Chondrocyte (in vitro differentiated cells): ENCODE data around the gene RAI1. TPM values are rescaled to one million over a fixed set of nuclear protein-coding genes. Genes with fewer than 3 reads are reported as not detected.

ENCODE experiments used
- DNase-seq: peaks from one replicate; pipeline ENCODE4 v3.0.0; 2021; ENCODE audit warnings: mixed read lengths, low spot score
- H3K27ac Mint-ChIP-seq: one replicate; pipeline ENCODE4 v1.8.0; 2021; ENCODE audit warnings: mild to moderate bottlenecking, moderate library complexity, mixed read lengths; ENCODE audit not compliant: unreplicated experiment
- H3K27me3 Mint-ChIP-seq: 2 replicates; pipeline ENCODE4 v1.8.0; 2021; ENCODE audit warnings: low read depth, mixed read lengths
- H3K36me3 Mint-ChIP-seq: 2 replicates; pipeline ENCODE4 v1.8.0; 2021; ENCODE audit warnings: low read depth, mixed read lengths
- H3K4me1 Mint-ChIP-seq: 2 replicates; pipeline ENCODE4 v1.8.0; 2021; ENCODE audit warnings: low read depth, mild to moderate bottlenecking, mixed read lengths
- H3K4me3 Mint-ChIP-seq: one replicate; pipeline ENCODE4 v1.8.0; 2021; ENCODE audit warnings: mild to moderate bottlenecking, moderate library complexity, mixed read lengths; ENCODE audit not compliant: unreplicated experiment
- H3K9me3 Mint-ChIP-seq: 2 replicates; pipeline ENCODE4 v1.8.0; 2021; ENCODE audit warnings: low read depth, mixed read lengths
- total RNA-seq: library from RNA; stranded (reverse); gene quantifications from 3 replicates; pipeline ENCODE4 v1.2.1, GENCODE V29; 2021
- TF ChIP-seq, protein P1 (sequence below): fragments of 200-600 bp; sonication (generic); IDR thresholded peaks from 2 replicates; pipeline ENCODE4 v1.5.0; 2021; ENCODE audit warnings: antibody characterized with exemption, mild to moderate bottlenecking, moderate library complexity

Gene RAI1
- total RNA-seq, 1 donor from 2014 or later: 28.7 TPM

DNA sequence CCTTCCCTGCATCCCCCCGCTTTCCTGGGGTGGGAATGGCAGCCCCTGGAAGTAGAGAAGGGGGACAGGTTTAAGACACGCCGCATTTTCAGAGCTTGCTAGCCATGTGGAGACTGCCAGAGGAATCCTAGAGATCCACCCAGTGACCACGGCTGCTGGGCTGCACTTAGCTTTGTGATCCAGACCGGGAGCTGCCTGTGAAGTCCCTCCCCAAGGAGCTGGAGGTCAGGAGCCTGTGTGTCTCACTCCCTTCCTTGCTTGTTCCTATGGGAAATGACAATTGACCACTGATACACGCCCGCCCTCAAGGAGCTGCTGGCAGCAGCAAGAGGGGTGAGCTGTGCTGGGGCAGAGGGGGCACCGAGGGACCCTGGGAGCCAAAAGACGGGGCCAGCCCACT, 81.9 kb downstream of the RAI1 start:
- peaks cover 2% of the 10 kb centered on the region for H3K36me3 Mint-ChIP-seq
- peak overlapping the region; percentile 0 for H3K27ac Mint-ChIP-seq
- DNase-seq: no peak
- no peaks in the 10 kb centered on the region for H3K9me3 Mint-ChIP-seq
- no peak overlapping the region for H3K4me3 Mint-ChIP-seq
- H3K27me3 Mint-ChIP-seq: no peaks in the 10 kb centered on the region
- TF ChIP-seq, protein P1, sequence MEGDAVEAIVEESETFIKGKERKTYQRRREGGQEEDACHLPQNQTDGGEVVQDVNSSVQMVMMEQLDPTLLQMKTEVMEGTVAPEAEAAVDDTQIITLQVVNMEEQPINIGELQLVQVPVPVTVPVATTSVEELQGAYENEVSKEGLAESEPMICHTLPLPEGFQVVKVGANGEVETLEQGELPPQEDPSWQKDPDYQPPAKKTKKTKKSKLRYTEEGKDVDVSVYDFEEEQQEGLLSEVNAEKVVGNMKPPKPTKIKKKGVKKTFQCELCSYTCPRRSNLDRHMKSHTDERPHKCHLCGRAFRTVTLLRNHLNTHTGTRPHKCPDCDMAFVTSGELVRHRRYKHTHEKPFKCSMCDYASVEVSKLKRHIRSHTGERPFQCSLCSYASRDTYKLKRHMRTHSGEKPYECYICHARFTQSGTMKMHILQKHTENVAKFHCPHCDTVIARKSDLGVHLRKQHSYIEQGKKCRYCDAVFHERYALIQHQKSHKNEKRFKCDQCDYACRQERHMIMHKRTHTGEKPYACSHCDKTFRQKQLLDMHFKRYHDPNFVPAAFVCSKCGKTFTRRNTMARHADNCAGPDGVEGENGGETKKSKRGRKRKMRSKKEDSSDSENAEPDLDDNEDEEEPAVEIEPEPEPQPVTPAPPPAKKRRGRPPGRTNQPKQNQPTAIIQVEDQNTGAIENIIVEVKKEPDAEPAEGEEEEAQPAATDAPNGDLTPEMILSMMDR: no peak
- H3K4me1 Mint-ChIP-seq: peaks cover 32% of the 10 kb centered on the region

DNA sequence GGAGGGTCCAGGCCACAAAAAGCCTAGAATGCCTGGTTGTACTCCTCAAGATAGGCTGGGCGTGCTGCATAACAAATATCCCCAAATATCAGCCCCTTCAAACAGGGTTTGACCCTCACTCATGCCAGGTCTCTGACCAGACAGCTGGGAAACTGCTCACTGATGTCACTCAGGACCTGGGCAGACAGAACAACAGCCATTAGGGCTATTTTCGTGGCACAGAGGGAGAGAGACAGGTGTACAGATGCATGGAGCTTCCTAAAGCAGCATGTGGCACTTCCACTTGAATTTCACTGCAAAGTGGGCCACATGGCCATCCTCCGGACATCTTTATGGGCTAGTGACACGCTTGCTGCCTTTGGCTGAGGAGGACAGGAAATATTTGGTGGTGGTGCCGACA, 82.5 kb downstream of the RAI1 start:
- Mint-ChIP-seq H3K4me3 (no peak overlapping the region), H3K27ac (no peak overlapping the region), H3K27me3 (no peaks in the 10 kb centered on the region), H3K4me1 (peaks cover 38% of the 10 kb centered on the region), H3K36me3 (peaks cover 2% of the 10 kb centered on the region), H3K9me3 (no peaks in the 10 kb centered on the region)
- no peak for DNase-seq
- TF ChIP-seq, protein P1: no peak

DNA sequence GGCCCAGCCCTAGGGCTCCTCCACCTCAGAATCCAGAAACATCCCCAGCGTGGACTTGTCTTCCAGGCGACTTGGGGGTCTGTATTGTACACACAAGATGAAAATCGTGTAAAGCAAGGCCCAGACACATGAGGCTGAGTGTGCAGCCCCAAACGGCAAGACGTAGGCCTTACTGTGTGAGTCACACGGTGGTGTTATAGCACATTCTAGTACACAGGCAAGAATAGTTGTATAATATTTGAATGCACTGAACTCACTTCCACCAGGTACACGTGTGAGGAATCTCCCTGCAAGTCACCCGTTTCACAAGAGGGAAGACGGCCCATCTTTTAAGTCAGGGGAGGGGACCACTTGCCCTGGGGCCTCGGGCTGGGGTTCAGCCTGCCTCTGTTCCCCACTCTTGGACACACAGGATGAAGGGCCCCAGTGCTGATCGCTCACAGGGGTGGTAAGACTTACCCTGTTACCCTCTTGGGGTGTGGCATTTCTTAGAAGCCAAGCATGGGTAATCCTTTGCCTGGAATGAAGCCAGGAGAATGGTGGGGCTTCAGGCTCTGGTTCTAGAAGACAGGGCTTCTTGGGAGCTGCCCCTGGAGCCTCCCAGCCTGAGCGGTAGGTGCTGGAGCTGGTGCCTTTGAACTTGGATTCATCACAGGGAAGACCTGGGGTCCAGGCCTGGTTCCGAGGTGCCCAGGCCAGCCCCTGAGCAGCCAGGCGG, 84.3 kb downstream of the RAI1 start:
- Mint-ChIP-seq H3K27ac (no peak overlapping the region), H3K36me3 (peaks cover 2% of the 10 kb centered on the region), H3K4me1 (peaks cover 52% of the 10 kb centered on the region), H3K4me3 (no peak overlapping the region), H3K9me3 (no peaks in the 10 kb centered on the region), H3K27me3 (no peaks in the 10 kb centered on the region)
- no peak for DNase-seq
- TF ChIP-seq, protein P1: no peak

DNA sequence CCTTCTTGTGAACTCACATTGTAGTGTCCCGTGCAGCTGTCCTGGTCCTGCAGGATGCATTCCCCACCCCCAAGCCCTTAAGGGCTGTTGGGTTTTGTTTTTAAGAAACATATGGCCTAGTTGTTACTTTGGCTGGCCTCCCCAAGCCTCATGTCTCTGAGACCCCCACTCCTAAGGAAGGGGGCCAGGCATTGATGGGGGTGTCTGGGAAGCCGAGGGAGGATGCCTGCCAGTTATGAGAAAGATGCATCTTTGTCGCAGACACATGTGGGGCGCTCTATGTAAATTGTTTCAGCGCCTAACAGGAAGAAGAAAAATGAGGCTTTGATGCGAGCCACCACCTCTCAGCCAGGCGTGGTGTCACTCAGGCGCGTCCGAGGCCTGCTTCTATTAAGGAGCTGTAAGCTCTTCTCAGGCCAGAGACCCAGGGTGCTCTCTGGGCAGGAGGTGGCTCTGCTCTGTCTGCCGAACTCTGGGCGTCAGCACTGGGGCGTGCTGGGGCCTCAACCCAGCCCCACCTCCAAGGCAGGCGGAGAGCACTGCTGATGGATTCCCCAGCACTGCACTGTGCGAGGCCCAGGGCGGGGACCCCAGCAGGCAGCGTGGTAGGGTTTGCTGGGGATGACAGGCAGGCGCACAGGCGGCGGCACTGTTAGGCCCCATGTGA, 85.0 kb downstream of the RAI1 start:
- TF ChIP-seq, protein P1: no peak
- no peak overlapping the region for H3K27ac Mint-ChIP-seq
- no peaks in the 10 kb centered on the region for H3K27me3 Mint-ChIP-seq
- no peak overlapping the region for H3K4me3 Mint-ChIP-seq
- H3K9me3 Mint-ChIP-seq: no peaks in the 10 kb centered on the region
- peaks cover 52% of the 10 kb centered on the region for H3K4me1 Mint-ChIP-seq
- peaks cover 2% of the 10 kb centered on the region for H3K36me3 Mint-ChIP-seq
- DNase-seq: no peak

DNA sequence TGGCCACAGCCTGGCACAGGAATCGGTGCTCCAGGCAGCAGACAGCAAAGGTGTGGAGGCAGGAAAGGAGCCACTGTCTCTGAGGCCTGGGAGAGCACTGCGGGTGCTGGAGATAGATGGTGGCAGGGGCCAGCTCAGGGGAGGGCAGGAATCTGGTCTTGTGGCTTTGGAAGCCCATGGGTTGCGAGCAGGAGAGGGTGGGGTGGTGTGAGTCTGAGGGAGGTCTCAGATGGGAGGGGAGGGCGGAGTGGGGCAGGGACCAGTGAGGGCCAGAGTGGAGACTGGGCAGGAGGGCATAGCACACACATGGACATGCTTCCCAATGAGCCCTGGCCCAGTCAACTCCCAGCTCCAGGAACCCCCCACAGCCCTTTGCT, 85.5 kb downstream of the RAI1 start:
- Mint-ChIP-seq H3K27me3 (no peaks in the 10 kb centered on the region), H3K27ac (peak overlapping the region; percentile 49), H3K4me1 (peaks cover 52% of the 10 kb centered on the region), H3K4me3 (no peak overlapping the region), H3K36me3 (peaks cover 2% of the 10 kb centered on the region), H3K9me3 (no peaks in the 10 kb centered on the region)
- no peak for DNase-seq
- TF ChIP-seq, protein P1: no peak
